HG03135 (cell line): ENCODE results near the gene HIGD1B.
"Not testable (repeated sequence)": the region's sequence is repeated elsewhere in the genome, so short reads cannot be mapped to it uniquely, and the experiment has no call there.

Experiments used
- ATAC-seq: cut with Tn5 transposase; IDR thresholded peaks from one replicate; pipeline ENCODE4 v1.9.1; 2021; ENCODE audit warnings: mild to moderate bottlenecking, moderate library complexity; ENCODE audit not compliant: unreplicated experiment

The HIGD1B gene

GRCh38 chr17:44847586-44847985 lies at the start of gene HIGD1B:
TSS of gene HIGD1B (plus strand) at chr17:44847883. CDS start at chr17:44848153, 270 bp downstream.
- no peak for ATAC-seq

GRCh38 chr17:44798356-44798755 lies 49.3 kb upstream of the HIGD1B start:
- ATAC-seq = no peak

GRCh38 chr17:44801880-44802279 lies 45.8 kb upstream of the HIGD1B start:
- ATAC-seq = no peak

- ATAC-seq = no peak
These were observed 43.2 kb upstream of the HIGD1B start for GRCh38 chr17:44804302-44805089.

GRCh38 chr17:44807093-44807816 lies 40.4 kb upstream of the HIGD1B start:
- ATAC-seq = no peak

- ATAC-seq = no peak
These were observed 39.9 kb upstream of the HIGD1B start for GRCh38 chr17:44807817-44808155.

GRCh38 chr17:44808156-44808555 lies 39.5 kb upstream of the HIGD1B start:
- no peak for ATAC-seq

- ATAC-seq = not testable (repeated sequence)
These were observed 38.9 kb upstream of the HIGD1B start for GRCh38 chr17:44808656-44809388.

GRCh38 chr17:44812263-44812662 lies 35.4 kb upstream of the HIGD1B start:
- no peak for ATAC-seq

- not testable (repeated sequence) for ATAC-seq
These were observed 29.2 kb upstream of the HIGD1B start for GRCh38 chr17:44818508-44818907.

- no peak for ATAC-seq
These were observed 27.0 kb upstream of the HIGD1B start for GRCh38 chr17:44820631-44821212.

- not testable (repeated sequence) for ATAC-seq
These were observed 22.4 kb upstream of the HIGD1B start for GRCh38 chr17:44825236-44825635.

GRCh38 chr17:44826123-44826790 lies 21.4 kb upstream of the HIGD1B start:
- no peak for ATAC-seq

GRCh38 chr17:44827863-44828262 lies 19.8 kb upstream of the HIGD1B start:
- no peak for ATAC-seq

GRCh38 chr17:44828919-44829522 lies 18.7 kb upstream of the HIGD1B start:
- no peak for ATAC-seq

GRCh38 chr17:44829523-44830358 lies 17.9 kb upstream of the HIGD1B start, which contains the start of gene GJC1:
TSS of gene GJC1 (minus strand) at chr17:44830287. CDS start at chr17:44805817, 24,470 bp downstream.
- no peak for ATAC-seq

GRCh38 chr17:44830359-44831288 lies 17.1 kb upstream of the HIGD1B start:
- no peak for ATAC-seq

- no peak for ATAC-seq
These were observed 16.3 kb upstream of the HIGD1B start for GRCh38 chr17:44831371-44831770.
